Subcutaneous abdominal adipose tissue (tissue), 5 donors: ENCODE data around the gene PPP1R3D.
"Not testable (repeated sequence)": the region's sequence is repeated elsewhere in the genome, so short reads cannot be mapped to it uniquely, and the experiment has no call there.

Source experiments
- H3K27ac ChIP-seq: one replicate; pipeline ENCODE4 v1.7.0; 2013; ENCODE audit warnings: low read depth, mild to moderate bottlenecking, inconsistent platforms, low read length, moderate library complexity
- H3K27me3 ChIP-seq, 5 donors: one replicate each; pipeline ENCODE4 v1.7.0; 2013; ENCODE audit warnings: low read length in 5 of 5, inconsistent platforms in 1 of 5; ENCODE audit not compliant: control insufficient read depth in 5 of 5, insufficient read depth in 4 of 5
- H3K36me3 ChIP-seq, 5 donors: one replicate each; pipeline ENCODE4 v1.7.0; 2013; ENCODE audit warnings: low read length in 5 of 5; ENCODE audit not compliant: control insufficient read depth in 5 of 5, insufficient read depth in 5 of 5
- H3K4me1 ChIP-seq, 5 donors: one replicate each; pipeline ENCODE4 v1.7.0; 2013; ENCODE audit warnings: low read length in 5 of 5, mild to moderate bottlenecking in 3 of 5, moderate library complexity in 1 of 5; ENCODE audit not compliant: control insufficient read depth in 5 of 5, insufficient read depth in 5 of 5
- H3K4me3 ChIP-seq, 5 donors: one replicate each; pipeline ENCODE4 v1.7.0; 2013; ENCODE audit warnings: low read length in 5 of 5, low read depth in 1 of 5
- H3K9ac ChIP-seq, 5 donors: one replicate each; pipeline ENCODE4 v1.7.0; 2013; ENCODE audit warnings: low read length in 5 of 5, mild to moderate bottlenecking in 4 of 5, moderate library complexity in 3 of 5
- H3K9me3 ChIP-seq, 5 donors: one replicate each; pipeline ENCODE4 v1.7.0; 2013; ENCODE audit warnings: low read length in 5 of 5; ENCODE audit not compliant: control insufficient read depth in 5 of 5
- donor health status: healthy.
- donor health status: healthy.
- donor health status: healthy.
- donor health status: healthy.
- donor health status: healthy.

PPP1R3D gene

DNA sequence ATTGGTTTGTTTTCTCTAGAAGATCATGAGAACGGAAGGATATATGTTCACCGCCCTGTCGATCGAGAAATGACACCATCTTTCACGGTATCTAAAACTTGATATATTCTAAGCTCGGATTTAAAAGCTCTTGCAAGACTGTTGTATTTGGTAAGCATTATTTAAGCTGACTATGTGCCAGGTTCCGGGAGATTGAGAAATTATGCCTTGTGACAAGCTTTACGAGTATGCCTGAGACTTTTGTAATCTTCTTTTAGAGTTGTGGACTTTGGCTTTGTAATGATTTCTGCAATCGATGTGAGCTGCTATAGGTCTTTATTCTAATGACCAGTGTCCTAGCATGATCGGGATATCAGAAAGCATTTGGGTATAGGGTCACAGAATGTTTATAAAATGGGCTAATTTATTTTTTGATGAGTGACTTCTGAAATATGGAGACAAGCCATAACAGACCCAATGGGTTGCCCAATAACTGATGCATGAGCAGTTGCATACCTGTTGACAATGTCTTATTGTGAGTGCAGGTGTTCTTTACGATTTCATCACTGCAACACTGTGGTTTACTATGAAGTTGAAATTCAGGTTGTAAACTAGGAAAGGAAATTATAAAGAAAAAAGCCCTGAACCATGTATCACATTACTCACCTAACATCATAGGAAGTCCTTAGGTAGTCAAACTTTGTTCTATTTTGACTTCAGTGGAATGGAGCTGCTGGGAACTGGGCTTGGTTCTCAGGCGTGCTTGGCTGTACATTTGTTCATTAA lies 32.1 kb upstream of the PPP1R3D start:
- Histone ChIP-seq H3K4me1 (peaks cover 0 to 8% (median 0%) of the 10 kb centered on the region in 5 donors), H3K9me3 (no peaks in the 10 kb centered on the region), H3K27ac (no peak overlapping the region), H3K4me3 (no peak overlapping the region), H3K9ac (no peak overlapping the region), H3K36me3 (no peaks in the 10 kb centered on the region), H3K27me3 (no peaks in the 10 kb centered on the region)

DNA sequence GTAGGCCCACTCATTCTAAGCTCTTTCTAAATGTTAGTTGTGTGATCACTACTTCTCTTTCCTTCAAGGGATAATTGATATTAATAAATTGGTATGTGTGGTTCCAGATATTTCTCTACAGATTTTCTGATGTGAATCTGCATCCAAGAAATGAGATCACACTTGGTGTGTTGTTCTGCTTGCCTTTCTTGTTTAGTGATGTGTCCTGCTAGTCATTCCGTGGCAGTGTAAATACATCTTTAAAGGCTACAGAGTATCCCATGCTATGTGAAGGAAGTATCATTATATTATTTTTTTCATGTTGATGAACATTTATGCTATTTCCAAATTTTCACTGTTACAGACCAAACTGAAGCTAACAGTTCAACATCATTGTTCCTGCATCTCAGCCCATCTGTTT lies 31.3 kb upstream of the PPP1R3D start:
- H3K27me3 ChIP-seq = no peaks in the 10 kb centered on the region
- no peak overlapping the region for H3K4me3 ChIP-seq
- H3K4me1 ChIP-seq = peaks cover 0 to 8% (median 0%) of the 10 kb centered on the region in 5 donors
- H3K9ac ChIP-seq = no peak overlapping the region
- no peak overlapping the region for H3K27ac ChIP-seq
- H3K9me3 ChIP-seq = no peaks in the 10 kb centered on the region
- no peaks in the 10 kb centered on the region for H3K36me3 ChIP-seq

DNA sequence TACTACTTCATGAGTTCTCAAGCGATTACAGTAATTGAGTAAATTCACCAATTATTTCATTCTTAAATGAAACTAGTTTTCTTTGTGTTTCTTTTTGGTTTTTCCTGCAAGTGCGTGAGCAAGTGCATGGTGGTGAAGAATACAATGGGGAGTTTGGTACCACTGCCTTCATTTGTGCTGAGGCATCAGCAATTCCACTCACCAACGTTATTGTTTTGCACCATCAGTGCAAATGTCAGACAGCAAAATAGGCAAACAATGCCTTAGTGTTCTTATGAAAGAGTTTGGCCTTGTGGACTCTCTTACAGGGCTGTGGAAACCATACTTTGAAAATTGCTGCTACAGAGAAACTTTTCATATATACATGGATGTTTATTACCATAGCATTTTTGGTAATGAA lies 26.3 kb upstream of the PPP1R3D start:
- Histone ChIP-seq H3K4me1 (no peaks in the 10 kb centered on the region), H3K27me3 (no peaks in the 10 kb centered on the region), H3K4me3 (no peak overlapping the region), H3K9ac (no peak overlapping the region), H3K36me3 (no peaks in the 10 kb centered on the region), H3K27ac (no peak overlapping the region), H3K9me3 (no peaks in the 10 kb centered on the region)

DNA sequence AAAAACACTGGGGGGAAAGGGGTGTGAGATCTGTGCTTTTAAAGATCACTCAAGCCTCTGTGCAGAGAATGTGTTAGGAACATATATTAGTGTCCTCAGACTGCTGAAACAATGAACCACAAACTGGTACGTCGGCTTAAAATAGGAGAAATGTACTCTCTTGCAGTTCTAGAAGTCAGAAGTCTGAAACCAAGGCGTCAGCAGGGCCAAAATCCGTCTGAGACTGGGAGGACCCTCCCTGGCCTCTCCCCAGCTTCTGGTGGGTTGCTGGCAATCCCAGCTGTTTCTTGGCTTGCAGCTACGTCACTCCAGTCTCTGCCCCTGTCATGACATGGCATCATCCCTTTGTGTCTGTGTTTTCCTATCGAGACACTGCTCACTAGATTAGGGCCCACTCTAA lies 22.1 kb upstream of the PPP1R3D start:
- Histone ChIP-seq H3K36me3 (peaks cover 0 to 6% (median 0%) of the 10 kb centered on the region in 5 donors), H3K4me1 (no peaks in the 10 kb centered on the region), H3K27me3 (no peaks in the 10 kb centered on the region), H3K9ac (no peak overlapping the region), H3K9me3 (no peaks in the 10 kb centered on the region), H3K4me3 (no peak overlapping the region), H3K27ac (no peak overlapping the region)

DNA sequence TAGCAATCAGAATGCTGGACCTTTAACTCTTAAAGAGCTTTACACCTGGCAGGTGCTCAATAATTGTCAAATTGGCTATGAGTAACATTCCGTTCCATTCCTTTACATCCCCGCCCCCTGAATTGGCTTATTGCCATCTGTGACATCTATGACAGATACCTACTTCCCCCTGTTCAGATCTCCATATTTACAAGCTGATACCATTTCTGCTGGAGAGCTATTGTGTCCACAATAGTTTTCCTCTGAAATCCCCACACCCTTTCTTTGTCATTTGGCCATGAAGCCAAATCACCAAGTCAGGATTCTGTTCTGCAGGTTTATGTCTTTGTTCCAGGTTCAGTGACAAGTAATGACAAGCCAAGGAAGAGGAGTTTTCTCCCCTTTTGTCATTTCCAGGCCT lies 21.3 kb upstream of the PPP1R3D start:
- H3K27me3 ChIP-seq = no peaks in the 10 kb centered on the region

DNA sequence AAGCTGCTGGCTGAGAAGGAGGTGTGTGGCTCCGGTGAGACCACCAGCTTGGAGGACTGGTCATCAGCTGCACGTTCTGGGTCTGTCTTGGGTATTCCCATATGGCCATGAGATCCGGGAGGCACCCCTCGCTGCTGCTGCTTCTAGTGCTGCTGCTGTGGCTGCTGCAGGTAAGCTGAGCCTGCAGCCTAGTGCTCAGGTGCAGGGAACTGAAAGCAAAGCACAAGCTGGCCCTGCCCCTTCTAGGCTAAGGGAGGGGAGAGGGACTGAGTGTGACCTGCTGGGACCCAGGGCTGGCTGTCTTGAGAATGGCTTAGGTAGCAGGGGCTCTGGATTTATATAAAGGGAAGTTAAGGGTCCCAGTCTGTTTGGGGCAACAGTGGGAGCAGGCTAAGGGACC lies 18.5 kb upstream of the PPP1R3D start:
- no peaks in the 10 kb centered on the region for H3K4me1 ChIP-seq
- H3K27me3 ChIP-seq = no peaks in the 10 kb centered on the region
- H3K9me3 ChIP-seq = no peaks in the 10 kb centered on the region
- H3K36me3 ChIP-seq = peaks cover 0 to 6% (median 0%) of the 10 kb centered on the region in 5 donors
- no peak overlapping the region for H3K4me3 ChIP-seq
- H3K27ac ChIP-seq = no peak overlapping the region
- H3K9ac ChIP-seq = no peak overlapping the region

More for the DNA sequence above, 21.3 kb upstream of the PPP1R3D start:
- Histone ChIP-seq H3K9me3 (no peaks in the 10 kb centered on the region), H3K27ac (no peak overlapping the region), H3K9ac (no peak overlapping the region), H3K36me3 (peaks cover 0 to 6% (median 0%) of the 10 kb centered on the region in 5 donors), H3K4me3 (no peak overlapping the region), H3K4me1 (no peaks in the 10 kb centered on the region)

DNA sequence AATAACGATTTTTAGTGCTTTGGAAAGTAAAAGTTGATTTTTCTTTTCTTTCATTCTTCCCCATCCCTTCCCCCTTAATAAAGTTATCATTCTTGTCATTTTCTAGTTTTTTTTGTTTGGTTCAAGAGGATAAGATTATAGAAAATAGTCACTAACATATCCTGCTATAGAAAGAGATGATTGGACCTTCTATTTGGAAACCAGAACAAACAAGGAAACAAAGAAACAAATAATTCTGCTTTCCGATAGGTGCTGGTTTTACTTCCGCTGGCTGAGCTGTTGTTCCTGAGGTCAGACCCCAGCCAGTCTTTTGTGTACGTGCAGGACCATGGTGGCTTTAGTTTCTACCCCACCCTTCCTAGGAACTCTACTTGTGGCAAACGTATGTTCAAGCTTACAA lies 18.0 kb upstream of the PPP1R3D start, which contains the start of gene CDH26:
CDH26 (plus strand) TSS at position 301 of the 400 bp plus-strand sequence. CDS start 304 bp downstream, outside the sequence.
- H3K4me1 ChIP-seq = no peaks in the 10 kb centered on the region

DNA sequence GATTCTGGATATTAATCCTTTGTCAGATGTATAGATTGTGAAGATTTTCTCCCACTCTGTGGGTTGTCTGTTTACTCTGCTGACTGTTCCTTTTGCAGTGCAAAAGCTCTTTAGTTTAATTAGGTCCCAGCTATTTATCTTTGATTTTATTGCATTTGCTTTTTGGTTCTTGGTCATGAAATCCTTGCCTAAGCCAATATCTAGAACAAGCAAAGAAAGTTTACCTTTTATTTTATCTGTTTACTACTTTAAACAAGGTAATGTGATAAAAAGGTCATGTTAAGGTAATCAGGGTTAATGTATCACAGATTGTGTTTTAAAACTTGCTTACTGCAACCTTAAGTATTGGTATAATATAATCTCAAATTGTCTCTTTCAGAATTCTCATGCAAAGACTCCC lies 17.5 kb upstream of the PPP1R3D start:
- not testable (repeated sequence) for H3K4me1 ChIP-seq, H3K27me3 ChIP-seq, H3K4me3 ChIP-seq, H3K9ac ChIP-seq, H3K36me3 ChIP-seq, H3K9me3 ChIP-seq, H3K27ac ChIP-seq

More for the DNA sequence above, 18.0 kb upstream of the PPP1R3D start, which contains the start of gene CDH26:
- no peaks in the 10 kb centered on the region for H3K27me3 ChIP-seq
- no peak within 1 kb of the TSS for H3K27ac ChIP-seq
- no peaks in the 10 kb centered on the region for H3K9me3 ChIP-seq
- H3K36me3 ChIP-seq = peaks cover 0 to 6% (median 0%) of the 10 kb centered on the region in 5 donors
- no peak within 1 kb of the TSS for H3K4me3 ChIP-seq
- H3K9ac ChIP-seq = no peak within 1 kb of the TSS

DNA sequence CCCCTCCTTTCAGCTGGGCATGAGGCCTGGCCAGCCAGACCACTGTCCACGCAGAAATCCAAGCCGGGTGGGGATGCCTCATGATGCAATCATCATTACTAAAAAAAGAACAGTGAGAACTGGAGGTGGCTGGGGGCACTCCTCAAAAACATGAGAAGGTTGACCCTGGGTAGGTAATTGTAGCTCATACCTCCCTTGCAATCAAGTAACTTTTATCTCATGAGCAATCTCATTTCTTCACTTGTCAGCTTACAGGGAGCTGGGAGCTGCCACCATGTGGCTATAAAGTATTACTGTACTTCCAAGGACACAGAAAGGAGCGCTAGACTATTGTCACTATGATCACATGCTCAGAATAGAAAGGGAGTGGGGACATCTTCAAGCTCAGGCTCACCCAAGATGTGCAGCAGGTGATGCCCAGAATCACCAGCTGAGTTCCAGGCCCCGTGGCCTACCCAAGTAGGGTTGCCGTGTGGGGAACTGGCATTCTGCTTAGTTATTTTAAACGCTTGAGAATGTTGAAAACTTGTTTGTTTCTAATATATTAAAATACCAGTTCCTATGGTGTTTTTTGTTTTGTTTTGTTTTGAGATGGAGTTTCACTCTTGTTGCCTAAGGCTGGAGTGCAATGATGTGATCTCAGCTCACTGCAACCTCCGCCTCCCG lies 15.2 kb upstream of the PPP1R3D start:
- H3K27ac ChIP-seq = no peak overlapping the region
- H3K9me3 ChIP-seq = no peaks in the 10 kb centered on the region

DNA sequence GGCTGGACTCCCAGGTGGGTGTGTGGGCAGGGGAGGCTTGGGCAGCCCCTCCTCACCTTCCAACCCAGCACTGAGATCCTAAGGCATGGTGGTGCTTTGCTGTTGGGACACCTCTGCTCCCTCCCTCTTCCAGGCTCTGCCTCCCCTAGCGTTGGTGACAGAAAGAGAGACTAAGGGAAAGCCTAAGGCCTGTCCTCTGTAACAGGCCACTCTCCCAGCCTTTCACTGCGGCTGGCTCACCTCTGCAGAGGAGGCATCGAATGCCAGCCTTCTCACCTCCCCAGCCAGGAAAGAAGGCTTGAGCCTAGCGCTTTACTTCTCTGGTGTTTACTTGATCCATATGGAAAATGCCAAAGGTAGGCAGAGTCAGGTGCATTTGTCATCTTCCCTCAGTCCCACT lies 14.6 kb upstream of the PPP1R3D start:
- Histone ChIP-seq H3K9me3 (no peaks in the 10 kb centered on the region), H3K36me3 (peaks cover 2 to 11% (median 5%) of the 10 kb centered on the region in 5 donors), H3K27me3 (no peaks in the 10 kb centered on the region), H3K27ac (no peak overlapping the region), H3K9ac (no peak overlapping the region), H3K4me3 (no peak overlapping the region), H3K4me1 (no peaks in the 10 kb centered on the region)

More for the DNA sequence above, 15.2 kb upstream of the PPP1R3D start:
- H3K9ac ChIP-seq = no peak overlapping the region
- no peaks in the 10 kb centered on the region for H3K4me1 ChIP-seq
- H3K4me3 ChIP-seq = no peak overlapping the region
- no peaks in the 10 kb centered on the region for H3K27me3 ChIP-seq
- H3K36me3 ChIP-seq = peaks cover 2 to 11% (median 5%) of the 10 kb centered on the region in 5 donors
